ENCODE measurements around the gene USP54. TPM values are rescaled to one million over a fixed set of nuclear protein-coding genes. Genes with fewer than 3 reads are reported as not detected.

USP54 gene
- total RNA-seq, 1 donor from 2014 or later, result 8.6 TPM

- H3K9me3 Mint-ChIP-seq, result no peaks in the 10 kb centered on the region
- no peaks in the 10 kb centered on the region for H3K27me3 Mint-ChIP-seq (ENCODE audit: insufficient read depth)
- no peak overlapping the region for H3K27ac Mint-ChIP-seq
- intact Hi-C loops (cut with micrococcal nuclease), result no loop called here
- no peak overlapping the region for H3K4me3 Mint-ChIP-seq
- H3K4me1 Mint-ChIP-seq (ENCODE audit: low read depth), result peaks cover 16% of the 10 kb centered on the region
- DNase-seq (ENCODE audit: low spot score), result no peak
- H3K36me3 Mint-ChIP-seq (ENCODE audit: low read depth), result peaks cover 26% of the 10 kb centered on the region
Observed at GRCh38 chr10:73503037-73503436, 88.1 kb downstream of the USP54 start.

DNA sequence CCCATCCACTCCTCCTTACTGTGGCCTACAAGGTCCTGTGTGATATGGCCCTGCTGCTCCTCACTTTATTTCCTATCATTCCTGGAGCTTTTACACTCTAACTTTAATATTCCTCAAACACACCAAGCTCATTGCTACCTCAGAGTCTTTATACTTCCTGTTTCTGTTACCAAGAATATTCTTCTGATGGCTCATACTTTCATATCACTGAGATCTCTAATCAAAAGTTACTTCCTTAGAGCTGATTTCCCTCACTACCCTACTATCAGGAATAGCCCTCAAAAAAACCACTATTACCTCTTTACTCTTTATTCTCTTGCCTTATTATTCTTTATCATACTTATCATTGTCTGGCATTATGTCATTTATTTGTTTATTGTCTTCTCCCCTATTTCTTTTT is 89.5 kb downstream of the USP54 start:
- Mint-ChIP-seq H3K4me3 (no peak overlapping the region), H3K27ac (no peak overlapping the region), H3K4me1 (ENCODE audit: low read depth) (peaks cover 27% of the 10 kb centered on the region), H3K27me3 (ENCODE audit: insufficient read depth) (no peaks in the 10 kb centered on the region), H3K9me3 (no peaks in the 10 kb centered on the region), H3K36me3 (ENCODE audit: low read depth) (peaks cover 26% of the 10 kb centered on the region)
- no peak for DNase-seq (ENCODE audit: low spot score)
- intact Hi-C loops (cut with micrococcal nuclease), result no loop called here

DNA sequence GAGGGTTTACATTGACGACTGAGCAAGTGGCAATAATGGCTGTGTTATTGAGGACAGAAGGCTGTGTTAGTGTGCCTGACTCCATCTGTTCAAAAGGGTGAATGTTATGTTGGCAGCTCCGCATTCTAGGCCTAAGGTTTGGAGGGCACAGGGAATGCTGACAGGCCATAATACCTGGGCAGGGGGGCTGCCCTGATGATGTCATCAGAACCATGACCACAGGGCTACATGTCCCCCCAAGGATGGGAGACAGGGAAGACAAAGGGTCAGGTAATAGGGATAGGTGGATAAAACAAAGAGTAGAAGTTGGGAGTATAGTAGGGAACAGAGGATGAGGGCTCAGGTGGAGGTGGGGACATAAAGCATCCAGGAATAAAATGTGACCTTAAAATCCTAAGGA is 93.5 kb downstream of the USP54 start:
- peak overlapping the region; percentile 34 for H3K4me3 Mint-ChIP-seq
- DNase-seq (ENCODE audit: low spot score), result no peak
- H3K4me1 Mint-ChIP-seq (ENCODE audit: low read depth), result peaks cover 51% of the 10 kb centered on the region
- no peaks in the 10 kb centered on the region for H3K9me3 Mint-ChIP-seq
- H3K27ac Mint-ChIP-seq, result no peak overlapping the region
- intact Hi-C loops (cut with micrococcal nuclease), result loop anchor here (5.0 to 10.0 kb wide), 5 partner anchors 330 to 1615 kb away; partner anchors contain the start of genes ECD, FAM149B1, MCU and MICU1
- no peaks in the 10 kb centered on the region for H3K27me3 Mint-ChIP-seq (ENCODE audit: insufficient read depth)
- peaks cover 26% of the 10 kb centered on the region for H3K36me3 Mint-ChIP-seq (ENCODE audit: low read depth)

GRCh38 chr10:73495884-73496674 is 95.1 kb downstream of the USP54 start, which contains the start of gene PPP3CB:
Gene PPP3CB (minus strand): TSS chr10:73496024. CDS start chr10:73495889, 135 bp downstream.
- peak within 1 kb of the TSS; percentile 100 for H3K4me3 Mint-ChIP-seq
- H3K9me3 Mint-ChIP-seq, result no peaks in the 10 kb centered on the region
- intact Hi-C loops (cut with micrococcal nuclease), result loop anchor here (1.0 to 10.0 kb wide), 16 partner anchors 16 to 1616 kb away; partner anchors contain the start of genes ANXA7, CFAP70, CHCHD1 and DNAJC9
- DNase-seq (ENCODE audit: low spot score), result peak; percentile 77
- peaks cover 43% of the 10 kb centered on the region for H3K4me1 Mint-ChIP-seq (ENCODE audit: low read depth)
- H3K27ac Mint-ChIP-seq, result peak within 1 kb of the TSS; percentile 98
- no peaks in the 10 kb centered on the region for H3K27me3 Mint-ChIP-seq (ENCODE audit: insufficient read depth)
- H3K36me3 Mint-ChIP-seq (ENCODE audit: low read depth), result peaks cover 18% of the 10 kb centered on the region

- peaks cover 18% of the 10 kb centered on the region for H3K36me3 Mint-ChIP-seq (ENCODE audit: low read depth)
- intact Hi-C loops (cut with micrococcal nuclease), result loop anchor here (1.0 to 10.0 kb wide), 11 partner anchors 15 to 1617 kb away; partner anchors contain the start of genes DNAJC9, ECD, FAM149B1 and MCU
- peaks cover 36% of the 10 kb centered on the region for H3K4me1 Mint-ChIP-seq (ENCODE audit: low read depth)
- peak overlapping the region; percentile 98 for H3K27ac Mint-ChIP-seq
- DNase-seq (ENCODE audit: low spot score), result peak; percentile 90
- H3K9me3 Mint-ChIP-seq, result no peaks in the 10 kb centered on the region
- no peaks in the 10 kb centered on the region for H3K27me3 Mint-ChIP-seq (ENCODE audit: insufficient read depth)
- peak overlapping the region; percentile 100 for H3K4me3 Mint-ChIP-seq
Observed at GRCh38 chr10:73495226-73495883, 95.8 kb downstream of the USP54 start.

GRCh38 chr10:73494877-73495225 is 96.3 kb downstream of the USP54 start:
- no peaks in the 10 kb centered on the region for H3K9me3 Mint-ChIP-seq
- intact Hi-C loops (cut with micrococcal nuclease), result loop anchor here (1.0 to 10.0 kb wide), 11 partner anchors 15 to 1617 kb away; partner anchors contain the start of genes DNAJC9, ECD, FAM149B1 and MCU
- H3K27ac Mint-ChIP-seq, result peak overlapping the region; percentile 98
- H3K4me3 Mint-ChIP-seq, result peak overlapping the region; percentile 100
- H3K36me3 Mint-ChIP-seq (ENCODE audit: low read depth), result peaks cover 20% of the 10 kb centered on the region
- H3K4me1 Mint-ChIP-seq (ENCODE audit: low read depth), result peaks cover 39% of the 10 kb centered on the region
- no peaks in the 10 kb centered on the region for H3K27me3 Mint-ChIP-seq (ENCODE audit: insufficient read depth)
- DNase-seq (ENCODE audit: low spot score), result no peak

DNA sequence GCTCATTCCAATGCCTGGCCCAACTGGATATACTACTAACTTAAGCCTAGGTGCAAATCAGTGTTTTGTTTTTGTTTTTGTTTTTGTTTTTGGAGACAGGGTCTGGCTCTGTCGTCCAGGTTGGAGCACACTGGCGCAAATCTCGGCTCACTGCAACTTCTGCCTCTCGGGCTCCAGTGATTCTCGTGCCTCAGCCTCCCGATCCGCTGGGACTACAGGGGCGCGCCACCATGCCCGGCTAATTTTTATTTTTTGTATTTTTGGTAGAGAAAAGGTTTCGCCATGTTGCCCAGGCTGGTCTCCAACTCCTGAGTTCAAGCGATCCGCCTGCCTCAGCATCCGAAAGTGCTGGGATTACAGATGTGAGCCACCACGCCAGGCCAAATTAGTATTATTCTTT is 96.9 kb downstream of the USP54 start:
- Mint-ChIP-seq H3K36me3 (ENCODE audit: low read depth) (peaks cover 21% of the 10 kb centered on the region), H3K27ac (no peak overlapping the region), H3K4me1 (ENCODE audit: low read depth) (peaks cover 43% of the 10 kb centered on the region), H3K9me3 (no peaks in the 10 kb centered on the region), H3K27me3 (ENCODE audit: insufficient read depth) (no peaks in the 10 kb centered on the region), H3K4me3 (peak overlapping the region; percentile 78)
- DNase-seq (ENCODE audit: low spot score), result no peak
- intact Hi-C loops (cut with micrococcal nuclease), result loop anchor here (10.0 kb wide), 2 partner anchors 799 to 869 kb away; partner anchors contain the start of genes MCU and MICU1

GRCh38 chr10:73493781-73494180 is 97.4 kb downstream of the USP54 start:
- H3K9me3 Mint-ChIP-seq, result no peaks in the 10 kb centered on the region
- H3K4me1 Mint-ChIP-seq (ENCODE audit: low read depth), result peaks cover 47% of the 10 kb centered on the region
- no peaks in the 10 kb centered on the region for H3K27me3 Mint-ChIP-seq (ENCODE audit: insufficient read depth)
- DNase-seq (ENCODE audit: low spot score), result no peak
- intact Hi-C loops (cut with micrococcal nuclease), result loop anchor here (10.0 kb wide), 2 partner anchors 799 to 869 kb away; partner anchors contain the start of genes MCU and MICU1
- H3K27ac Mint-ChIP-seq, result no peak overlapping the region
- H3K4me3 Mint-ChIP-seq, result peak overlapping the region; percentile 78
- peaks cover 24% of the 10 kb centered on the region for H3K36me3 Mint-ChIP-seq (ENCODE audit: low read depth)

- DNase-seq (ENCODE audit: low spot score), result no peak
- Mint-ChIP-seq H3K36me3 (ENCODE audit: low read depth) (peaks cover 27% of the 10 kb centered on the region), H3K9me3 (no peaks in the 10 kb centered on the region), H3K27ac (no peak overlapping the region), H3K27me3 (ENCODE audit: insufficient read depth) (no peaks in the 10 kb centered on the region), H3K4me3 (no peak overlapping the region), H3K4me1 (ENCODE audit: low read depth) (peaks cover 18% of the 10 kb centered on the region)
- intact Hi-C loops (cut with micrococcal nuclease), result no loop called here
Observed at GRCh38 chr10:73486601-73487000, 104.5 kb downstream of the USP54 start.

DNA sequence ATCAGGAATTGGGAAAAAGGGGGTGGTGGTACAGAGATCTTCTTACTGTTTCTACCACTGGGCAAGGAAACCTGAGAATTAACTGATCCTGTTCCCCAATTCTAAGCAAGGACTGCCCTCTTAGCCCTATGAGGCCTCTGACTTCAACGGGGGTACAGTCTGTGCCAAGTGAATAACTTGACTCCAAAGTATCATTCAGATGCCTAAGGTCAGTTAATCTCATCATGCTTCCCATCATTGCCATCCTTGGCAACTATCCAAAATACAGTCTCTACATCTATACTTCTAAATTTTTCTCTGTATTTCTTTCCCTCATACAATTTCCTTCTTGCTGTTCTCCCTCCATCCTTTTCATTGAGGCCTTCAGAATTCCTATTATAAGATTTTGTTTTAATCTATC is 105.8 kb downstream of the USP54 start:
- H3K36me3 Mint-ChIP-seq (ENCODE audit: low read depth), result peaks cover 27% of the 10 kb centered on the region
- peaks cover 24% of the 10 kb centered on the region for H3K4me1 Mint-ChIP-seq (ENCODE audit: low read depth)
- no peak overlapping the region for H3K27ac Mint-ChIP-seq
- H3K9me3 Mint-ChIP-seq, result no peaks in the 10 kb centered on the region
- no peak overlapping the region for H3K4me3 Mint-ChIP-seq
- no peak for DNase-seq (ENCODE audit: low spot score)
- no peaks in the 10 kb centered on the region for H3K27me3 Mint-ChIP-seq (ENCODE audit: insufficient read depth)
- intact Hi-C loops (cut with micrococcal nuclease), result no loop called here

DNA sequence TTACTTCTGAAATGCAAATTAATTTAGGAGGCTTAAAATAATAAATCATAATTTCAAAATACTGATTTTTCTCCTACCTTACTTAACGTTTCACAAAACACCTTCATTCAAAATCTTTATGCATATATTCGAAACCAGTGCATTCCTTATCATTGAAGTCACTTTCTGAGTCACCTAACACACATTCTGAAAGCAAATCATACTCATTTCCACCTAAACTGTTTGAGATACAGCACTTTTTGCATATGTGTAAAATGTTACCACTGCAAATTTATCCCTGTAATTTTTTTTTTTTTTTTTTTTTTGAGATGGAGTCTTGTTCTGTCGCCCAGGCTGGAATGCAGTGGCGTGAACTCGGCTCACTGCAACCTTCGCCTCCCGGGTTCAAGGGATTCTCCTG is 111.0 kb downstream of the USP54 start:
- Mint-ChIP-seq H3K9me3 (no peaks in the 10 kb centered on the region), H3K36me3 (ENCODE audit: low read depth) (peaks cover 22% of the 10 kb centered on the region), H3K27ac (no peak overlapping the region), H3K27me3 (ENCODE audit: insufficient read depth) (no peaks in the 10 kb centered on the region), H3K4me3 (no peak overlapping the region), H3K4me1 (ENCODE audit: low read depth) (peaks cover 27% of the 10 kb centered on the region)
- no peak for DNase-seq (ENCODE audit: low spot score)
- intact Hi-C loops (cut with micrococcal nuclease), result loop anchor here (1.0 to 5.0 kb wide), 2 partner anchors 15 to 218 kb away; no protein-coding TSS in a partner anchor

DNA sequence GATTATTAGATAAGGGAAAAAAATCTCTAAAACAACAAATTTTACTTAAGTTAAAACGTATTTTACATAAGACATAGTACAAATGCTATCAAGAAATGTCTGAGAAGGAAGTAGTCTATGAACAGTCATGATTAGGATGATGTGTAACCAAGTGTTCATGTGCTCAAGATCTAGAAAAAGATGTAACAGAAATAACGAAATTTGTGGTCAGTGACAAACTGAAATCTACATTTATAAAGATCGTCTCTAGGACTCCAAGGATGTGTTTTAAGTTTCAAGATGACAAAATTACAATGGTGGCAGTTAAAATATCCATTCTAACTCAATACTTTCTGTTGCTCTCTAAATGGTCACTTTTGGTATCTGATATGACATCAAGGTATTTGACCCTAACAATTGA is 112.5 kb downstream of the USP54 start:
- Mint-ChIP-seq H3K27me3 (ENCODE audit: insufficient read depth) (no peaks in the 10 kb centered on the region), H3K4me3 (no peak overlapping the region), H3K9me3 (no peaks in the 10 kb centered on the region), H3K27ac (no peak overlapping the region), H3K4me1 (ENCODE audit: low read depth) (peaks cover 27% of the 10 kb centered on the region), H3K36me3 (ENCODE audit: low read depth) (peaks cover 25% of the 10 kb centered on the region)
- DNase-seq (ENCODE audit: low spot score), result no peak
- intact Hi-C loops (cut with micrococcal nuclease), result loop anchor here (5.0 kb wide), 1 partner anchor 41 kb away; no protein-coding TSS in a partner anchor

- no peak overlapping the region for H3K27ac Mint-ChIP-seq
- H3K4me1 Mint-ChIP-seq (ENCODE audit: low read depth), result peaks cover 11% of the 10 kb centered on the region
- no peaks in the 10 kb centered on the region for H3K27me3 Mint-ChIP-seq (ENCODE audit: insufficient read depth)
- intact Hi-C loops (cut with micrococcal nuclease), result no loop called here
- DNase-seq (ENCODE audit: low spot score), result no peak
- peaks cover 26% of the 10 kb centered on the region for H3K36me3 Mint-ChIP-seq (ENCODE audit: low read depth)
- no peaks in the 10 kb centered on the region for H3K9me3 Mint-ChIP-seq
- no peak overlapping the region for H3K4me3 Mint-ChIP-seq
Observed at GRCh38 chr10:73471226-73471625, 119.9 kb downstream of the USP54 start.

Measured in activated T-helper 1 cell treated with anti-CD3 and anti-CD28 coated beads, Interleukin-12 subunit alpha, Interleukin-12 subunit beta, Interleukin-2, Interleukin-4 antibody, amounts not matched to agents 30 ng/mL and 10 ng/mL and 1 ng/mL, durations not matched to agents 14 hours and 24 hours and 36 hours (primary cell).